ENCODE measurements around the gene AP3S1. TPM values are rescaled to one million over a fixed set of nuclear protein-coding genes. Genes with fewer than 3 reads are reported as not detected.

AP3S1 gene
- total and polyA plus RNA-seq, 2 of the 13 experiments (the other 11 are each of a cell fraction or from before 2014, with no cell fraction given): 50.5 to 85.9 TPM

GRCh38 chr5:115810761-115811160, 31.0 kb upstream of the AP3S1 start (continued):
- TF ChIP-seq, protein P1, sequence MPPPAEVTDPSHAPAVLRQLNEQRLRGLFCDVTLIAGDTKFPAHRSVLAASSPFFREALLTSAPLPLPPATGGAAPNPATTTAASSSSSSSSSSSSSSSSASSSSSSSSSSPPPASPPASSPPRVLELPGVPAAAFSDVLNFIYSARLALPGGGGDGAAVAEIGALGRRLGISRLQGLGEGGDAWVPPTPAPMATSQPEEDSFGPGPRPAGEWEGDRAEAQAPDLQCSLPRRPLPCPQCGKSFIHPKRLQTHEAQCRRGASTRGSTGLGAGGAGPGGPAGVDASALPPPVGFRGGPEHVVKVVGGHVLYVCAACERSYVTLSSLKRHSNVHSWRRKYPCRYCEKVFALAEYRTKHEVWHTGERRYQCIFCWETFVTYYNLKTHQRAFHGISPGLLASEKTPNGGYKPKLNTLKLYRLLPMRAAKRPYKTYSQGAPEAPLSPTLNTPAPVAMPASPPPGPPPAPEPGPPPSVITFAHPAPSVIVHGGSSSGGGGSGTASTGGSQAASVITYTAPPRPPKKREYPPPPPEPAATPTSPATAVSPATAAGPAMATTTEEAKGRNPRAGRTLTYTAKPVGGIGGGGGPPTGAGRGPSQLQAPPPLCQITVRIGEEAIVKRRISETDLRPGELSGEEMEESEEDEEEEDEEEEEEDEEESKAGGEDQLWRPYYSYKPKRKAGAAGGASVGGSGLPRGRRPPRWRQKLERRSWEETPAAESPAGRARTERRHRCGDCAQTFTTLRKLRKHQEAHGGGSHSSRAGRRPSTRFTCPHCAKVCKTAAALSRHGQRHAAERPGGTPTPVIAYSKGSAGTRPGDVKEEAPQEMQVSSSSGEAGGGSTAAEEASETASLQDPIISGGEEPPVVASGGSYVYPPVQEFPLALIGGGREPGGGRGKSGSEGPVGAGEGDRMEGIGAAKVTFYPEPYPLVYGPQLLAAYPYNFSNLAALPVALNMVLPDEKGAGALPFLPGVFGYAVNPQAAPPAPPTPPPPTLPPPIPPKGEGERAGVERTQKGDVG (CRISPR knock-in tag; IDR thresholded peaks at IDR 0.05; ENCODE audit: borderline replicate concordance): no peak
- TF ChIP-seq MTERF4 (CRISPR knock-in tag; IDR thresholded peaks at IDR 0.05) (no peak), ZKSCAN8 (CRISPR knock-in tag; IDR thresholded peaks at IDR 0.05; ENCODE audit: borderline replicate concordance) (no peak), CREM (IDR thresholded peaks at IDR 0.05) (no peak), CREM (CRISPR knock-in tag; IDR thresholded peaks at IDR 0.05) (no peak), ZSCAN21 (CRISPR knock-in tag; IDR thresholded peaks at IDR 0.05; ENCODE audit: borderline replicate concordance) (no peak), SAFB2 (CRISPR knock-in tag; IDR thresholded peaks at IDR 0.05; ENCODE audit: borderline replicate concordance, low read depth) (no peak), HDAC2 (CRISPR knock-in tag; IDR thresholded peaks at IDR 0.05) (no peak), ZNF703 (CRISPR knock-in tag; IDR thresholded peaks at IDR 0.05; ENCODE audit: borderline replicate concordance) (no peak), ZNF207 (IDR thresholded peaks at IDR 0.05; ENCODE audit: borderline replicate concordance) (no peak), MTF2 (CRISPR knock-in tag; IDR thresholded peaks at IDR 0.05; ENCODE audit: borderline replicate concordance) (no peak), NR1H2 (CRISPR knock-in tag; IDR thresholded peaks at IDR 0.05; ENCODE audit: borderline replicate concordance, low read depth) (no peak)

All from HepG2 (cell line).